ENCODE measurements around the gene CD2.

The CD2 gene

GRCh38 chr1:116754198-116754977 lies at the start of gene CD2:
TSS of gene CD2 (plus strand) at chr1:116754430. CDS start at chr1:116754493, 63 bp downstream.
- no peaks in the 10 kb centered on the region for H3K4me1 ChIP-seq
- TF ChIP-seq CTCF (IDR thresholded peaks at IDR 0.05): no peak
- H3K27me3 ChIP-seq (ENCODE audit: control insufficient read depth, insufficient read depth, low read length): no peaks in the 10 kb centered on the region
- H2AFZ ChIP-seq: no peak within 1 kb of the TSS
- no peaks in the 10 kb centered on the region for H3K9me3 ChIP-seq (ENCODE audit: control insufficient read depth, low read length)
- no peak within 1 kb of the TSS for H3K4me3 ChIP-seq (ENCODE audit: low read depth, low read length)
- no peaks in the 10 kb centered on the region for H3K36me3 ChIP-seq (ENCODE audit: control insufficient read depth, insufficient read depth, low read length)
- H3K27ac ChIP-seq: no peak within 1 kb of the TSS
- no peaks in the 10 kb centered on the region for H3K79me2 ChIP-seq
- no peak within 1 kb of the TSS for H3K4me2 ChIP-seq (ENCODE audit: low read length)
- H3K9ac ChIP-seq: no peak within 1 kb of the TSS

GRCh38 chr1:116706123-116706522 lies 48.1 kb upstream of the CD2 start:
- TF ChIP-seq CTCF (IDR thresholded peaks at IDR 0.05): no peak
- Histone ChIP-seq H3K9me3 (ENCODE audit: control insufficient read depth, low read length) (no peaks in the 10 kb centered on the region), H3K4me1 (no peaks in the 10 kb centered on the region), H2AFZ (no peak overlapping the region), H3K4me2 (ENCODE audit: low read length) (no peak overlapping the region), H3K79me2 (no peaks in the 10 kb centered on the region), H3K27me3 (ENCODE audit: control insufficient read depth, insufficient read depth, low read length) (no peaks in the 10 kb centered on the region), H3K4me3 (ENCODE audit: low read depth, low read length) (no peak overlapping the region), H3K9ac (no peak overlapping the region), H3K36me3 (ENCODE audit: control insufficient read depth, insufficient read depth, low read length) (no peaks in the 10 kb centered on the region), H3K27ac (no peak overlapping the region)

- Histone ChIP-seq H3K9ac (no peak overlapping the region), H3K9me3 (ENCODE audit: control insufficient read depth, low read length) (no peaks in the 10 kb centered on the region), H3K27me3 (ENCODE audit: control insufficient read depth, insufficient read depth, low read length) (no peaks in the 10 kb centered on the region), H3K36me3 (ENCODE audit: control insufficient read depth, insufficient read depth, low read length) (no peaks in the 10 kb centered on the region), H3K79me2 (no peaks in the 10 kb centered on the region), H2AFZ (no peak overlapping the region), H3K4me2 (ENCODE audit: low read length) (no peak overlapping the region), H3K4me1 (no peaks in the 10 kb centered on the region), H3K27ac (no peak overlapping the region), H3K4me3 (ENCODE audit: low read depth, low read length) (no peak overlapping the region)
- TF ChIP-seq CTCF (IDR thresholded peaks at IDR 0.05): no peak
These were observed 47.4 kb upstream of the CD2 start for GRCh38 chr1:116706841-116707240.

GRCh38 chr1:116708255-116708900 lies 45.9 kb upstream of the CD2 start:
- Histone ChIP-seq H3K9me3 (ENCODE audit: control insufficient read depth, low read length) (no peaks in the 10 kb centered on the region), H3K27ac (no peak overlapping the region), H3K4me2 (ENCODE audit: low read length) (no peak overlapping the region), H3K9ac (no peak overlapping the region), H3K4me1 (no peaks in the 10 kb centered on the region), H3K4me3 (ENCODE audit: low read depth, low read length) (no peak overlapping the region), H3K27me3 (ENCODE audit: control insufficient read depth, insufficient read depth, low read length) (no peaks in the 10 kb centered on the region), H2AFZ (no peak overlapping the region), H3K79me2 (no peaks in the 10 kb centered on the region), H3K36me3 (ENCODE audit: control insufficient read depth, insufficient read depth, low read length) (no peaks in the 10 kb centered on the region)
- no peak for TF ChIP-seq CTCF (IDR thresholded peaks at IDR 0.05)
